ENCODE data around the gene IL17RD.

IL17RD gene

GRCh38 chr3:57068437-57069089, 96.6 kb downstream of the IL17RD start:
- FAIRE-seq = peak; percentile 97
- DNase-seq (ENCODE audit: low spot score) = peak; percentile 91

GRCh38 chr3:57066471-57066870, 98.7 kb downstream of the IL17RD start:
- DNase-seq (ENCODE audit: low spot score) (no peak), FAIRE-seq (no peak)

GRCh38 chr3:57065588-57065987, 99.6 kb downstream of the IL17RD start:
- peak; percentile 21 for DNase-seq (ENCODE audit: low spot score)

GRCh38 chr3:57064572-57064971, 100.6 kb downstream of the IL17RD start:
- no peak for FAIRE-seq
- no peak for DNase-seq (ENCODE audit: low spot score)

More at GRCh38 chr3:57065588-57065987, 99.6 kb downstream of the IL17RD start:
- peak; percentile 57 for FAIRE-seq

- FAIRE-seq = no peak
- no peak for DNase-seq (ENCODE audit: low spot score)
Observed at GRCh38 chr3:57064001-57064400, 101.2 kb downstream of the IL17RD start.

- FAIRE-seq = no peak
- DNase-seq (ENCODE audit: low spot score) = no peak
Observed at GRCh38 chr3:57063032-57063431, 102.1 kb downstream of the IL17RD start.

- no peak for FAIRE-seq
Observed at GRCh38 chr3:57062101-57062631, 103.0 kb downstream of the IL17RD start.

GRCh38 chr3:57061556-57061955, 103.6 kb downstream of the IL17RD start:
- DNase-seq (ENCODE audit: low spot score) = no peak
- no peak for FAIRE-seq

More at GRCh38 chr3:57062101-57062631, 103.0 kb downstream of the IL17RD start:
- DNase-seq (ENCODE audit: low spot score) = no peak

- DNase-seq (ENCODE audit: low spot score) (peak; percentile 82), FAIRE-seq (peak; percentile 86)
Observed at GRCh38 chr3:57060089-57060821, 104.9 kb downstream of the IL17RD start, which contains the start of gene SPATA12. Gene SPATA12, plus strand, starts transcription at chr3:57060664. Its CDS starts 13,031 bp downstream, at chr3:57073695.

GRCh38 chr3:57059411-57059810, 105.7 kb downstream of the IL17RD start:
- no peak for FAIRE-seq
- DNase-seq (ENCODE audit: low spot score) = no peak

- FAIRE-seq = no peak
- no peak for DNase-seq (ENCODE audit: low spot score)
Observed at GRCh38 chr3:57057351-57057750, 107.8 kb downstream of the IL17RD start.

- no peak for FAIRE-seq
- no peak for DNase-seq (ENCODE audit: low spot score)
Observed at GRCh38 chr3:57053122-57053521, 112.0 kb downstream of the IL17RD start.

- DNase-seq (ENCODE audit: low spot score) (no peak), FAIRE-seq (no peak)
Observed at GRCh38 chr3:57052662-57053061, 112.5 kb downstream of the IL17RD start.

GRCh38 chr3:57048728-57049127, 116.4 kb downstream of the IL17RD start:
- FAIRE-seq (no peak), DNase-seq (ENCODE audit: low spot score) (no peak)

GRCh38 chr3:57048052-57048671, 117.0 kb downstream of the IL17RD start:
- DNase-seq (ENCODE audit: low spot score) (no peak), FAIRE-seq (no peak)

GRCh38 chr3:57046101-57046765, 118.9 kb downstream of the IL17RD start:
- FAIRE-seq (no peak), DNase-seq (ENCODE audit: low spot score) (no peak)

GRCh38 chr3:57043518-57043917, 121.6 kb downstream of the IL17RD start:
- FAIRE-seq = peak; percentile 69
- peak; percentile 63 for DNase-seq (ENCODE audit: low spot score)

- DNase-seq (ENCODE audit: low spot score) (no peak), FAIRE-seq (no peak)
Observed at GRCh38 chr3:57041674-57042073, 123.5 kb downstream of the IL17RD start.

All from RCC 7860 (cell line).